NCI-H446 treated with DMSO at 0.1 percent for 48 hours (cell line): Measurements from ENCODE around the gene GPRASP3.

Experiments
- DNase-seq: peaks from one replicate; lab custom pipeline; 2025; lab: John Stamatoyannopoulos, UW

GPRASP3 gene

DNA sequence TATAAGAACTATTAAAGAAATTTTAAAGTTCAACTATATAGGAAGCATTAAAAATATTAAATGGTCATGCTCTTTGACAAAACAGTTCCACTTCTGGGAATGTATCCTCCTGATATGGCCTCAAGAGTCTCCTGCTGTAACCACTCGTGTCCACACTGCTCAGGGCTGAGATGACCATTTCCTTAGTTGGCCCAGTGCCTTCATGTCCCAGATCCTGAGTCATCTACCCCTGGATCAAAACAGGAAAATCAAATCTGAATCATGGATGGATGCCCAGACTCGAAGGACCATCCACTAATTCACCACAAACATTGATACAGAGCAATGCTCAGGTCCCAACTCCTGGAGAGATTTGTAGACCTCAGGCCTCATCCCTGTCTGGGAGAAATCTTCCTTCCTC is 44.7 kb downstream of the GPRASP3 start:
- DNase-seq, result peak; percentile 11

GRCh38 chrX:102765809-102766208 is 45.3 kb downstream of the GPRASP3 start:
- DNase-seq, result peak; percentile 90

GRCh38 chrX:102767287-102767686 is 46.7 kb downstream of the GPRASP3 start:
- DNase-seq, result no peak

- DNase-seq, result peak; percentile 54
Measured at GRCh38 chrX:102768987-102769761, 48.6 kb downstream of the GPRASP3 start.
